GM12878 (cell line): ENCODE results near the gene CERK. TPM values are rescaled to one million over a fixed set of nuclear protein-coding genes. Genes with fewer than 3 reads are reported as not detected.

Source experiments
- ATAC-seq: fragments of 200-7000 bp; cut with Tn5 transposase; 3 replicates; pipeline ENCODE4 v1.9.1; 2020; ENCODE audit warnings: mild to moderate bottlenecking, moderate library complexity
- BruUV-seq: library from RNA; stranded (reverse); fragments of 400-500 nt; replicated peaks from 2 replicates; lab custom pipeline; 2021; lab: Mats Ljungman, UMichigan
- CTCF ChIA-PET: fragments of 300-600 bp; sonication (Branson Sonifier 250); formaldehyde crosslinking; extraction: SDS; loops from one replicate; lab custom pipeline; 2021; ENCODE audit warnings: inconsistent platforms; lab: Yijun Ruan, JAX
- POLR2A ChIA-PET: fragments of 350-600 bp; formaldehyde crosslinking; extraction: SDS; loops from one replicate; lab custom pipeline; 2021; ENCODE audit warnings: inconsistent platforms; lab: Charles Lee
- RAD21 ChIA-PET: fragments of 300-600 bp; sonication (Branson Sonifier 250); formaldehyde crosslinking; loops from one replicate; lab custom pipeline; 2023; ENCODE audit warnings: antibody characterized with exemption; ENCODE audit not compliant: unreplicated experiment; lab: Charles Lee
- SMC1A ChIA-PET: fragments of 300-600 bp; sonication (Branson Sonifier 250); formaldehyde crosslinking; loops from one replicate; lab custom pipeline; 2023; ENCODE audit not compliant: unreplicated experiment, uncharacterized antibody; lab: Charles Lee
- DNase-seq: peaks from one replicate; pipeline ENCODE4 v3.0.0-alpha.2; 2011; ENCODE audit warnings: low read depth, low spot score
- FAIRE-seq: peaks from 3 replicates; lab custom pipeline; 2011; peaks lifted over from hg19 to GRCh38; lab: Jason Lieb, UNC
- H2AFZ ChIP-seq: 2 replicates; pipeline ENCODE4 v1.6.0; 2011; ENCODE audit warnings: low read depth, low read length, control low read depth; ENCODE audit not compliant: control insufficient read depth
- H3K27ac ChIP-seq: 2 replicates; pipeline ENCODE4 v1.5.1; 2011; ENCODE audit warnings: control low read depth; ENCODE audit not compliant: control insufficient read depth, insufficient read depth
- H3K27me3 ChIP-seq, 2 experiments: replicated peaks in 1 of 2; 2 replicates each; pipeline versions ENCODE4 v1.6.0 to v1.6.1; 2011; ENCODE audit warnings: low read length in 1 of 2; ENCODE audit not compliant: control insufficient read depth in 2 of 2, insufficient read depth in 2 of 2
- H3K36me3 ChIP-seq, 2 experiments: 2 replicates each; pipeline ENCODE4 v1.5.1; 2011; ENCODE audit warnings: low read length in 1 of 2; ENCODE audit not compliant: control insufficient read depth in 2 of 2, insufficient read depth in 2 of 2
- H3K4me1 ChIP-seq: 2 replicates; pipeline ENCODE4 v1.6.1; 2011; ENCODE audit warnings: mild to moderate bottlenecking, low read length, moderate library complexity, mixed read lengths; ENCODE audit not compliant: control insufficient read depth, insufficient read depth
- H3K4me2 ChIP-seq: 2 replicates; pipeline ENCODE4 v1.6.0; 2011; ENCODE audit warnings: control low read depth; ENCODE audit not compliant: control insufficient read depth, insufficient read depth
- H3K4me3 ChIP-seq: fragments of 200-600 bp; sonication (generic); 2 replicates; pipeline ENCODE4 v1.5.1; 2016
- H3K79me2 ChIP-seq: 2 replicates; pipeline ENCODE4 v1.6.0; 2011; ENCODE audit warnings: low read length; ENCODE audit not compliant: control insufficient read depth, insufficient read depth
- H3K9ac ChIP-seq: 2 replicates; pipeline ENCODE4 v1.8.0; 2011; ENCODE audit warnings: low read length, control low read depth, mixed read lengths; ENCODE audit not compliant: control insufficient read depth, insufficient read depth
- H3K9me3 ChIP-seq: replicated peaks from 3 replicates; pipeline ENCODE4 v1.5.1; 2011; ENCODE audit warnings: mild to moderate bottlenecking, low read length; ENCODE audit not compliant: control insufficient read depth, insufficient read depth
- H4K20me1 ChIP-seq: 2 replicates; pipeline ENCODE4 v1.6.0; 2011; ENCODE audit not compliant: control insufficient read depth, insufficient read depth
- ATF7 ChIP-seq: fragments of 450-650 bp; IDR thresholded peaks from 2 replicates; pipeline ENCODE4 v1.6.1; 2016; ENCODE audit warnings: low read depth, mild to moderate bottlenecking
- CHD2 ChIP-seq: IDR thresholded peaks from 2 replicates; pipeline ENCODE4 v1.6.1; 2011; ENCODE audit warnings: low read depth, low read length, improper control_type of control experiment, borderline replicate concordance
- CTCF ChIP-seq, 3 experiments: IDR thresholded peaks in 2 of 3; conservative IDR thresholded peaks in 1 of 3; 2 replicates each; pipeline ENCODE4 v1.5.1; 2011; ENCODE audit warnings: low read depth in 3 of 3, low read length in 3 of 3, mild to moderate bottlenecking in 3 of 3, control low read depth in 2 of 3, moderate library complexity in 2 of 3, inconsistent platforms in 1 of 3, mixed read lengths in 1 of 3; ENCODE audit not compliant: control insufficient read depth in 2 of 3, insufficient read depth in 1 of 3; ENCODE audit errors: extremely low read depth in 1 of 3
- CUX1 ChIP-seq: IDR thresholded peaks from 2 replicates; pipeline ENCODE4 v1.6.1; 2012; ENCODE audit warnings: improper control_type of control experiment, low read depth, low read length; ENCODE audit not compliant: insufficient replicate concordance
- ETV6 ChIP-seq, 2 experiments: fragments of 450-650 bp in 1 of 2; IDR thresholded peaks in 1 of 2; conservative IDR thresholded peaks in 1 of 2; 2 replicates each; pipeline ENCODE4 v1.6.1; 2014; ENCODE audit warnings: antibody characterized with exemption in 1 of 2, borderline replicate concordance in 1 of 2, low read depth in 1 of 2, mild to moderate bottlenecking in 1 of 2, moderate library complexity in 1 of 2
- HSF1 ChIP-seq: fragments of 150-350 bp; IDR thresholded peaks from 2 replicates; pipeline ENCODE4 v1.6.1; 2014; ENCODE audit warnings: mild to moderate bottlenecking, low read depth, low read length
- IRF3 ChIP-seq: fragments of 450-650 bp; IDR thresholded peaks from 2 replicates; pipeline ENCODE4 v1.6.1; 2014; ENCODE audit warnings: mild to moderate bottlenecking
- KAT2A ChIP-seq: conservative IDR thresholded peaks from 2 replicates; pipeline ENCODE4 v1.6.1; 2011; ENCODE audit warnings: low read depth, low read length; ENCODE audit not compliant: control insufficient read depth
- MEF2B ChIP-seq: fragments of 450-650 bp; IDR thresholded peaks from 2 replicates; pipeline ENCODE4 v1.6.1; 2018; ENCODE audit warnings: mild to moderate bottlenecking, moderate library complexity; ENCODE audit not compliant: partially characterized antibody, poor library complexity, severe bottlenecking
- RB1 ChIP-seq: fragments of 450-650 bp; formaldehyde crosslinking; IDR thresholded peaks from 2 replicates; pipeline ENCODE4 v1.6.1; 2017; ENCODE audit warnings: mild to moderate bottlenecking, borderline replicate concordance
- SMC3 ChIP-seq: IDR thresholded peaks from 2 replicates; pipeline ENCODE4 v1.6.1; 2011; ENCODE audit warnings: low read length, improper control_type of control experiment, borderline replicate concordance
- WRNIP1 ChIP-seq: IDR thresholded peaks from 2 replicates; pipeline ENCODE4 v1.6.1; 2011; ENCODE audit warnings: low read depth, low read length, improper control_type of control experiment, borderline replicate concordance
- WGBS: methylation state at CpG from one replicate; pipeline ENCODE4 v1.1.6; 2016; ENCODE audit warnings: low lambda C conversion rate; ENCODE audit not compliant: insufficient replicate concordance, insufficient coverage; ENCODE audit errors: missing lambda C conversion rate; 5-methylcytosine and 5-hydroxymethylcytosine counted together
- in situ Hi-C: fragments of 300-500 bp; cut with MboI; formaldehyde crosslinking; loops from 9 replicates; pipeline ENCODE4 v1.14.3; 2018; ENCODE audit warnings: mixed read lengths
- intact Hi-C: fragments of 100-400 bp; cut with micrococcal nuclease; formaldehyde crosslinking; loops from one replicate; pipeline ENCODE4 v1.14.2; 2022; ENCODE audit not compliant: unreplicated experiment
- polyA plus RNA-seq, 11 experiments: library from polyadenylated mRNA; depleted of rRNA in 4 of 11; unstranded in 6 of 11; stranded (reverse) in 5 of 11; fragments of >200 nt; fragmentation: Nextera tagmentation in 4 of 11; fragmentation: Illumina TruSeq in 1 of 11; extraction: Ambion mirVana in 4 of 11; extraction: Trizol in 1 of 11; gene quantifications; 1 replicate in 1 of 11; 2 replicates in 10 of 11; pipeline versions ENCODE4 v1.2.1 to v1.2.3, GENCODE V29; 2011 to 2016; ENCODE audit warnings: inconsistent platforms in 2 of 11, missing spikeins in 2 of 11, low read depth in 1 of 11
- total RNA-seq, 4 experiments: library from RNA; depleted of rRNA in 3 of 4; stranded (reverse); fragments of >200 nt in 3 of 4; fragmentation: Illumina TruSeq in 1 of 4; extraction: Trizol in 1 of 4; gene quantifications; 2 replicates each; pipeline versions ENCODE4 v1.2.1 to v1.2.3, GENCODE V29; 2013 to 2021

Gene CERK
- total and polyA plus RNA-seq, 10 of the 15 experiments (the other 5 are each of a cell fraction or from before 2014, with no cell fraction given) = 4.0 to 41.1 (median 30.2) TPM

GRCh38 chr22:46732041-46732379 is 6.0 kb downstream of the CERK start:
- BruUV-seq = no TSS peak
- FAIRE-seq (no peak), DNase-seq (no peak), ATAC-seq (no peak)
- peaks cover 31% of the 10 kb centered on the region for H3K4me1 ChIP-seq
- ChIA-PET CTCF (no interaction called here), POLR2A (no interaction called here), RAD21 (interaction anchor here (1.0 kb wide), 1 partner anchor 17 kb away, joined by 3 read pairs; no protein-coding TSS in a partner anchor), SMC1A (interaction anchor here (1.7 to 2.2 kb wide), 2 partner anchors 11 to 30 kb away, joined by 4 to 5 read pairs; partner anchors contain the start of gene TBC1D22A)
- no peaks in the 10 kb centered on the region for H3K9me3 ChIP-seq
- no peak overlapping the region for H3K4me2 ChIP-seq
- TF ChIP-seq KAT2A = no peak
- no peak for TF ChIP-seq WRNIP1
- no peak for TF ChIP-seq CUX1
- no peak for TF ChIP-seq MEF2B
- TF ChIP-seq CHD2 = no peak
- no peak for TF ChIP-seq ETV6 (conservative IDR thresholded peaks at IDR 0.05 in 1 of 2, IDR thresholded peaks at IDR 0.05 in 1 of 2; ENCODE audit: borderline replicate concordance in 1 of 2, low read depth in 1 of 2)
- no peak for TF ChIP-seq HSF1
- no peak for TF ChIP-seq SMC3
- no peak for TF ChIP-seq ATF7
- no peak for TF ChIP-seq RB1
- no peak for TF ChIP-seq IRF3
- TF ChIP-seq CTCF (IDR thresholded peaks at IDR 0.05 in 2 of 3, conservative IDR thresholded peaks at IDR 0.05 in 1 of 3; ENCODE audit: control insufficient read depth in 2 of 3, extremely low read depth in 1 of 3, insufficient read depth in 1 of 3, low read depth in 3 of 3, low read length in 3 of 3) = no peak
- H3K4me3 ChIP-seq = no peak overlapping the region
- peaks cover 44% of the 10 kb centered on the region for H3K79me2 ChIP-seq
- no peak overlapping the region for H3K27ac ChIP-seq
- in situ Hi-C loops (no loop called here), intact Hi-C loops (no loop called here)
- no peak overlapping the region for H2AFZ ChIP-seq
- peaks cover 0 to 12% of the 10 kb centered on the region in 2 experiments; a peak in 2 of 4 replicates for H3K36me3 ChIP-seq
- no peaks in the 10 kb centered on the region for H3K27me3 ChIP-seq
- H4K20me1 ChIP-seq = peaks cover 3% of the 10 kb centered on the region; the same call in 1 of the 2 replicates
- no peak overlapping the region for H3K9ac ChIP-seq
- WGBS = 97% methylated on average over 14 of the region's 14 CpGs
